CD4-positive, alpha-beta T cell (primary cell): ENCODE measurements around the gene ITGA11. TPM values are rescaled to one million over a fixed set of nuclear protein-coding genes. Genes with fewer than 3 reads are reported as not detected.

Experiments used
- ATAC-seq: fragments of 200-7000 bp; cut with Tn5 transposase; one replicate; pipeline ENCODE4 v1.10.0; 2022; ENCODE audit warnings: mild to moderate bottlenecking; ENCODE audit not compliant: poor library complexity
- CTCF ChIA-PET: fragments of 350-600 bp; sonication (Branson Sonifier 250); formaldehyde crosslinking; loops from one replicate; lab custom pipeline; 2021; ENCODE audit warnings: antibody characterized with exemption, inconsistent platforms; lab: Charles Lee
- POLR2A ChIA-PET: fragments of 350-600 bp; sonication (Branson Sonifier 250); formaldehyde crosslinking; loops from one replicate; lab custom pipeline; 2021; ENCODE audit warnings: antibody characterized with exemption, inconsistent platforms; lab: Charles Lee
- DNase-seq, 14 experiments: peaks; one replicate each; pipeline ENCODE4 v3.0.0-alpha.2; 2013 to 2020; ENCODE audit warnings: mixed read lengths in 2 of 14
- H3K27ac ChIP-seq, 2 donors: one replicate each; pipeline versions ENCODE4 v1.5.1 to v1.7.0; 2013; ENCODE audit warnings: low read length in 2 of 2, low read depth in 1 of 2, mild to moderate bottlenecking in 1 of 2
- H3K27me3 ChIP-seq, 2 experiments: 1 replicate in 1 of 2; 2 replicates in 1 of 2; pipeline versions ENCODE4 v1.6.1 to v1.7.0; 2013; ENCODE audit warnings: low read length in 2 of 2, control low read depth in 1 of 2, mild to moderate bottlenecking in 1 of 2, moderate library complexity in 1 of 2; ENCODE audit not compliant: insufficient read depth in 2 of 2, control insufficient read depth in 1 of 2
- H3K36me3 ChIP-seq: one replicate; pipeline ENCODE4 v1.6.1; 2013; ENCODE audit warnings: low read length, control low read depth; ENCODE audit not compliant: insufficient read depth
- H3K4me1 ChIP-seq: one replicate; pipeline ENCODE4 v1.6.1; 2013; ENCODE audit warnings: low read length, control low read depth; ENCODE audit not compliant: insufficient read depth
- H3K4me3 ChIP-seq: one replicate; pipeline ENCODE4 v1.5.1; 2013; ENCODE audit warnings: mild to moderate bottlenecking, low read length, moderate library complexity
- H3K9me3 ChIP-seq, 2 experiments: 1 replicate in 1 of 2; 2 replicates in 1 of 2; pipeline versions ENCODE4 v1.6.1 to v1.7.0; 2013; ENCODE audit warnings: low read length in 2 of 2, mild to moderate bottlenecking in 2 of 2, control low read depth in 1 of 2, moderate library complexity in 1 of 2; ENCODE audit not compliant: control insufficient read depth in 1 of 2, insufficient read depth in 1 of 2
- H3K27ac Mint-ChIP-seq: one replicate; pipeline ENCODE4 v1.8.0; 2020; ENCODE audit warnings: mixed read lengths
- H3K27me3 Mint-ChIP-seq: one replicate; pipeline ENCODE4 v1.8.0; 2021; ENCODE audit warnings: mixed read lengths
- H3K36me3 Mint-ChIP-seq: one replicate; pipeline ENCODE4 v1.8.0; 2021; ENCODE audit warnings: low read depth, mixed read lengths
- H3K4me1 Mint-ChIP-seq: one replicate; pipeline ENCODE4 v1.8.0; 2021; ENCODE audit warnings: low read depth, mixed read lengths
- H3K4me3 Mint-ChIP-seq: one replicate; pipeline ENCODE4 v1.8.0; 2020; ENCODE audit warnings: mild to moderate bottlenecking, mixed read lengths
- H3K9me3 Mint-ChIP-seq: one replicate; pipeline ENCODE4 v1.8.0; 2020; ENCODE audit warnings: mixed read lengths
- intact Hi-C, 2 experiments: fragments of 100-400 bp; cut with DNase I in 1 of 2; cut with micrococcal nuclease in 1 of 2; formaldehyde crosslinking; loops; one replicate each; pipeline versions ENCODE4 v1.15.1 to v1.9.0; 2023 to 2025; cut with DNase I, micrococcal nuclease
- total RNA-seq, 174 experiments: library from RNA in 2 of 174; stranded (reverse) in 2 of 174; gene quantifications; one replicate each; pipeline ENCODE4 v1.2.3 and lab custom pipeline; 2021 to 2026
- TF ChIP-seq, protein P1 (sequence below): fragments of 200-600 bp; IDR thresholded peaks from one replicate; pipeline ENCODE4 v1.8.0; 2022; ENCODE audit warnings: antibody characterized with exemption, mild to moderate bottlenecking

The ITGA11 gene
- total RNA-seq, 2 experiments from 2014 or later = 0.08 to 0.20 TPM

- H3K4me1 Mint-ChIP-seq = peaks cover 14% of the 10 kb centered on the region
- H3K36me3 Mint-ChIP-seq = no peaks in the 10 kb centered on the region
- intact Hi-C loops = no loop called here
- TF ChIP-seq, protein P1, sequence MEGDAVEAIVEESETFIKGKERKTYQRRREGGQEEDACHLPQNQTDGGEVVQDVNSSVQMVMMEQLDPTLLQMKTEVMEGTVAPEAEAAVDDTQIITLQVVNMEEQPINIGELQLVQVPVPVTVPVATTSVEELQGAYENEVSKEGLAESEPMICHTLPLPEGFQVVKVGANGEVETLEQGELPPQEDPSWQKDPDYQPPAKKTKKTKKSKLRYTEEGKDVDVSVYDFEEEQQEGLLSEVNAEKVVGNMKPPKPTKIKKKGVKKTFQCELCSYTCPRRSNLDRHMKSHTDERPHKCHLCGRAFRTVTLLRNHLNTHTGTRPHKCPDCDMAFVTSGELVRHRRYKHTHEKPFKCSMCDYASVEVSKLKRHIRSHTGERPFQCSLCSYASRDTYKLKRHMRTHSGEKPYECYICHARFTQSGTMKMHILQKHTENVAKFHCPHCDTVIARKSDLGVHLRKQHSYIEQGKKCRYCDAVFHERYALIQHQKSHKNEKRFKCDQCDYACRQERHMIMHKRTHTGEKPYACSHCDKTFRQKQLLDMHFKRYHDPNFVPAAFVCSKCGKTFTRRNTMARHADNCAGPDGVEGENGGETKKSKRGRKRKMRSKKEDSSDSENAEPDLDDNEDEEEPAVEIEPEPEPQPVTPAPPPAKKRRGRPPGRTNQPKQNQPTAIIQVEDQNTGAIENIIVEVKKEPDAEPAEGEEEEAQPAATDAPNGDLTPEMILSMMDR = no peak
- Histone ChIP-seq H3K27me3 (no peaks in the 10 kb centered on the region), H3K27ac (no peak overlapping the region), H3K4me3 (no peak overlapping the region), H3K4me1 (peaks cover 11% of the 10 kb centered on the region), H3K36me3 (no peaks in the 10 kb centered on the region), H3K9me3 (no peaks in the 10 kb centered on the region)
- POLR2A ChIA-PET = no interaction called here
- no peak overlapping the region for H3K4me3 Mint-ChIP-seq
- ATAC-seq (no peak), DNase-seq (peak in 1 of 14 experiments; percentile 20)
- no peak overlapping the region for H3K27ac Mint-ChIP-seq
- H3K9me3 Mint-ChIP-seq = no peaks in the 10 kb centered on the region
- no peaks in the 10 kb centered on the region for H3K27me3 Mint-ChIP-seq
- CTCF ChIA-PET = no interaction called here
These were observed 56.8 kb downstream of the ITGA11 start for GRCh38 chr15:68375191-68375631.

- Histone ChIP-seq H3K4me1 (peaks cover 1% of the 10 kb centered on the region), H3K27ac (no peak overlapping the region), H3K27me3 (no peaks in the 10 kb centered on the region), H3K9me3 (no peaks in the 10 kb centered on the region), H3K4me3 (no peak overlapping the region), H3K36me3 (no peaks in the 10 kb centered on the region)
- intact Hi-C loops = no loop called here
- ChIA-PET CTCF (no interaction called here), POLR2A (no interaction called here)
- H3K27ac Mint-ChIP-seq = no peak overlapping the region
- H3K27me3 Mint-ChIP-seq = no peaks in the 10 kb centered on the region
- no peak for ATAC-seq
- H3K9me3 Mint-ChIP-seq = no peaks in the 10 kb centered on the region
- H3K4me1 Mint-ChIP-seq = peaks cover 4% of the 10 kb centered on the region
- TF ChIP-seq, protein P1 = no peak
- no peaks in the 10 kb centered on the region for H3K36me3 Mint-ChIP-seq
- DNase-seq = peak in 1 of 14 experiments; percentile 2
- no peak overlapping the region for H3K4me3 Mint-ChIP-seq
These were observed 57.7 kb downstream of the ITGA11 start for GRCh38 chr15:68374168-68374745.

DNA sequence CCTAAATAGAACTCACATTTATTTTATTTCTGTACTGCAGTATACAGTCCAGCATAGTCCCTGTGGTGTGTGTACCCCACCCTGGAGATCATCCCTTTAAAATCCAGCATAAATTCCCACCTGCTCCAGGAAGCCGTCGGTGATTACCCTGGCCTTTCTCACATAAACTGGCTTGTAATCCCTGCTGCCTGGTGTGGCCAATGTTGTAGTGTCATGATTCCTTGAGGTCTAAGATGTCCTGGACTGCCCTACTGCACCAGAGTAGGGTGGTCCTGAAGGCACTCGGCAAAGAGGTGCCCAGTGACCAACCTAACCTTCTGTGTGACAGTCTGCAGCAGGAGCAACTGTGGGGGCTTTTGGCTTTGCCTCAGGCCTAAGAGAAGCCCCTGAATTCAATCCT is 58.9 kb downstream of the ITGA11 start:
- ChIA-PET POLR2A (no interaction called here), CTCF (no interaction called here)
- Histone ChIP-seq H3K27me3 (peaks cover 0 to 3% of the 10 kb centered on the region in 2 experiments), H3K4me1 (no peaks in the 10 kb centered on the region), H3K27ac (no peak overlapping the region), H3K9me3 (no peaks in the 10 kb centered on the region), H3K36me3 (no peaks in the 10 kb centered on the region), H3K4me3 (no peak overlapping the region)
- DNase-seq = no peak
- Mint-ChIP-seq H3K27ac (no peak overlapping the region), H3K4me1 (no peaks in the 10 kb centered on the region), H3K9me3 (no peaks in the 10 kb centered on the region), H3K36me3 (no peaks in the 10 kb centered on the region), H3K27me3 (no peaks in the 10 kb centered on the region), H3K4me3 (no peak overlapping the region)
- ATAC-seq = no peak
- TF ChIP-seq, protein P1 = no peak
- intact Hi-C loops = no loop called here
